ENCODE measurements around the gene PPARA.

DNA sequence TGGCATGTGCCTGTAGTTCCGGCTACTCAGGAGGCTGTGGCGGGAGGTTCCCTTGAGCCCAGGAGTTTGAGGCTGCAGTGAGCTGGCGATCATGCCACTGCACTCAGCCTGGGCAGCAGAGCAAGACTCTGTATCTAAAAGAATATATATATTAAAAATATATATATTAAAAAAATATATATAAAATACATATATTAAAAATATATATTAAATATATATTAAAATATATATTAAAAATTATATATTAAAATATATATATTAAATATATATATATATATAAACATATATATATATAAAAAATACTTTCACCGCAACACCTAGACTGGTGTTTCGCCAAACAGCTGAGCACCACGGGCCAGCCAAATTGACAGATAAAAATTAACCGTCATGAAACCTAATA, 126.2 kb downstream of the PPARA start:
- no peak for TF ChIP-seq SREBF1 (IDR thresholded peaks at IDR 0.05; ENCODE audit: borderline replicate concordance, low read depth, low read length)
- no peak for TF ChIP-seq CBFA2T2 (conservative IDR thresholded peaks at IDR 0.05)
- no peak for TF ChIP-seq ZNF707 (CRISPR knock-in tag; conservative IDR thresholded peaks at IDR 0.05)
- TF ChIP-seq, protein P1, sequence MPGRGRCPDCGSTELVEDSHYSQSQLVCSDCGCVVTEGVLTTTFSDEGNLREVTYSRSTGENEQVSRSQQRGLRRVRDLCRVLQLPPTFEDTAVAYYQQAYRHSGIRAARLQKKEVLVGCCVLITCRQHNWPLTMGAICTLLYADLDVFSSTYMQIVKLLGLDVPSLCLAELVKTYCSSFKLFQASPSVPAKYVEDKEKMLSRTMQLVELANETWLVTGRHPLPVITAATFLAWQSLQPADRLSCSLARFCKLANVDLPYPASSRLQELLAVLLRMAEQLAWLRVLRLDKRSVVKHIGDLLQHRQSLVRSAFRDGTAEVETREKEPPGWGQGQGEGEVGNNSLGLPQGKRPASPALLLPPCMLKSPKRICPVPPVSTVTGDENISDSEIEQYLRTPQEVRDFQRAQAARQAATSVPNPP (IDR thresholded peaks at IDR 0.05; ENCODE audit: borderline replicate concordance, insufficient read depth, insufficient read length), result no peak
- no peak for TF ChIP-seq NRF1 (conservative IDR thresholded peaks at IDR 0.05 in 1 of 2, IDR thresholded peaks at IDR 0.05 in 1 of 2)

Measured in K562 (cell line).